ENCODE measurements around the gene CHAMP1. TPM values are rescaled to one million over a fixed set of nuclear protein-coding genes. Genes with fewer than 3 reads are reported as not detected.
A peak's percentile ranks its signal among the peaks of the same experiment; 100 is the strongest.
"Not testable (repeated sequence)": the region's sequence is repeated elsewhere in the genome, so short reads cannot be mapped to it uniquely, and the experiment has no call there.

Gene CHAMP1
- total RNA-seq, 1 donor from 2014 or later = 37.0 TPM

DNA sequence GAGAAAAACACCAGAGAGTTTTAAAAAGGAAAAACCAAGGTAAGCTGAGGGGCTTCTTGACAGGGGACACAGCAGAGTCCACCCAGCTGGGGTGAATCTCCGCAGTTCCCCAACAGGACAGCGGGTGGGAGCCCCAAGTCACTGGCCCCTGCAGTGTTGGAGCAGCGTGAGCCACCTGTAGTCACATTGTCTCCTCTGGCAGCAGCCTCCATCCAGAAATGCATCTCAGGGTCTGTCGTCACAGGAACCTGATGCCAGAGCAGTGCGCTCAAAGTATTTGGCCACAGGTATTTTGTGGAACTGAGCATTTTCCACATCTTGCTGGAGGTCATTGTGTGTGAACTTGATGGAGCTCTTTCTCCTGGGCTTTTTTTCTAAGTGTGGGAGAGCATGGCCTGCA, 24.7 kb downstream of the CHAMP1 start:
- Mint-ChIP-seq H3K9me3 (no peaks in the 10 kb centered on the region), H3K36me3 (no peaks in the 10 kb centered on the region), H3K27me3 (peaks cover 4% of the 10 kb centered on the region), H3K4me1 (ENCODE audit: unreplicated experiment) (no peaks in the 10 kb centered on the region), H3K4me3 (no peak overlapping the region), H3K27ac (no peak overlapping the region)
- TF ChIP-seq, protein P1, sequence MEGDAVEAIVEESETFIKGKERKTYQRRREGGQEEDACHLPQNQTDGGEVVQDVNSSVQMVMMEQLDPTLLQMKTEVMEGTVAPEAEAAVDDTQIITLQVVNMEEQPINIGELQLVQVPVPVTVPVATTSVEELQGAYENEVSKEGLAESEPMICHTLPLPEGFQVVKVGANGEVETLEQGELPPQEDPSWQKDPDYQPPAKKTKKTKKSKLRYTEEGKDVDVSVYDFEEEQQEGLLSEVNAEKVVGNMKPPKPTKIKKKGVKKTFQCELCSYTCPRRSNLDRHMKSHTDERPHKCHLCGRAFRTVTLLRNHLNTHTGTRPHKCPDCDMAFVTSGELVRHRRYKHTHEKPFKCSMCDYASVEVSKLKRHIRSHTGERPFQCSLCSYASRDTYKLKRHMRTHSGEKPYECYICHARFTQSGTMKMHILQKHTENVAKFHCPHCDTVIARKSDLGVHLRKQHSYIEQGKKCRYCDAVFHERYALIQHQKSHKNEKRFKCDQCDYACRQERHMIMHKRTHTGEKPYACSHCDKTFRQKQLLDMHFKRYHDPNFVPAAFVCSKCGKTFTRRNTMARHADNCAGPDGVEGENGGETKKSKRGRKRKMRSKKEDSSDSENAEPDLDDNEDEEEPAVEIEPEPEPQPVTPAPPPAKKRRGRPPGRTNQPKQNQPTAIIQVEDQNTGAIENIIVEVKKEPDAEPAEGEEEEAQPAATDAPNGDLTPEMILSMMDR (conservative IDR thresholded peaks at IDR 0.05) = no peak
- DNase-seq (ENCODE audit: extremely low spot score, unreplicated experiment) = no peak

GRCh38 chr13:114339857-114340534, 25.7 kb downstream of the CHAMP1 start:
- peaks cover 4% of the 10 kb centered on the region for H3K27me3 Mint-ChIP-seq
- H3K27ac Mint-ChIP-seq = no peak overlapping the region
- no peak overlapping the region for H3K4me3 Mint-ChIP-seq
- no peaks in the 10 kb centered on the region for H3K36me3 Mint-ChIP-seq
- no peak for DNase-seq (ENCODE audit: extremely low spot score, unreplicated experiment)
- H3K4me1 Mint-ChIP-seq (ENCODE audit: unreplicated experiment) = no peaks in the 10 kb centered on the region
- TF ChIP-seq, protein P1 (conservative IDR thresholded peaks at IDR 0.05) = peak; percentile 69
- H3K9me3 Mint-ChIP-seq = no peaks in the 10 kb centered on the region

GRCh38 chr13:114341003-114341777, 26.9 kb downstream of the CHAMP1 start:
- H3K27ac Mint-ChIP-seq = no peak overlapping the region
- peaks cover 4% of the 10 kb centered on the region for H3K27me3 Mint-ChIP-seq
- no peak overlapping the region for H3K4me3 Mint-ChIP-seq
- TF ChIP-seq, protein P1 (conservative IDR thresholded peaks at IDR 0.05) = no peak
- H3K36me3 Mint-ChIP-seq = no peaks in the 10 kb centered on the region
- H3K9me3 Mint-ChIP-seq = no peaks in the 10 kb centered on the region
- no peak for DNase-seq (ENCODE audit: extremely low spot score, unreplicated experiment)
- no peaks in the 10 kb centered on the region for H3K4me1 Mint-ChIP-seq (ENCODE audit: unreplicated experiment)

- not testable (repeated sequence) for H3K36me3 Mint-ChIP-seq; H3K4me3 Mint-ChIP-seq; H3K9me3 Mint-ChIP-seq; H3K27ac Mint-ChIP-seq; H3K4me1 Mint-ChIP-seq (ENCODE audit: unreplicated experiment); DNase-seq (ENCODE audit: extremely low spot score, unreplicated experiment)
- peaks cover 20% of the 10 kb centered on the region for H3K27me3 Mint-ChIP-seq
Observed at GRCh38 chr13:114347256-114347655, 33.0 kb downstream of the CHAMP1 start.

- not testable (repeated sequence) for H3K9me3 Mint-ChIP-seq; DNase-seq (ENCODE audit: extremely low spot score, unreplicated experiment); H3K27ac Mint-ChIP-seq; H3K4me1 Mint-ChIP-seq (ENCODE audit: unreplicated experiment); H3K36me3 Mint-ChIP-seq; H3K4me3 Mint-ChIP-seq
- peaks cover 17% of the 10 kb centered on the region for H3K27me3 Mint-ChIP-seq
- TF ChIP-seq, protein P1 (conservative IDR thresholded peaks at IDR 0.05) = peak; percentile 60
Observed at GRCh38 chr13:114352763-114353162, 38.5 kb downstream of the CHAMP1 start.

DNA sequence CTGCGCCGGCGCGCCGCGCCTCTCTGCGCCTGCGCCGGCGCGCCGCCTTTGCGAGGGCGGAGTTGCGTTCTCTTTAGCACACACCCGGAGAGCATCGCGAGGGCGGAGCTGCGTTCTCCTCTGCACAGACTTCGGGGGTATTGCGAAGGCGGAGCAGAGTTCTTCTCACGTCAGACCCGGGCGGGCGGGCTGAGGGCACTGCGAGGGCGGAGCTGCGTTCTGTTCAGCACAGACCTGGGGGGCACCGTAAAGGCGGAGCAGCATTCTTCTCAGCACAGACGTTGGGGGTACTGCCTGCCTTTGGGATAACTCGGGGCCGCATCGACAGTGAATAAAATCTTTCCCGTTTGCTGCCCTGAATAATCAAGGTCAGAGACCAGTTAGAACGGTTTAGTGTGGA, 39.1 kb downstream of the CHAMP1 start:
- not testable (repeated sequence) for H3K4me3 Mint-ChIP-seq; H3K36me3 Mint-ChIP-seq; H3K4me1 Mint-ChIP-seq (ENCODE audit: unreplicated experiment); H3K9me3 Mint-ChIP-seq; DNase-seq (ENCODE audit: extremely low spot score, unreplicated experiment); H3K27ac Mint-ChIP-seq
- H3K27me3 Mint-ChIP-seq = peaks cover 14% of the 10 kb centered on the region

Small RNA genes within 50 kb of the gene (microRNA-seq; reads per million reads assigned to microRNA genes)
- gene MIR4502 = not detected

Other genes with a start within 250 kb of the CHAMP1 start
- gene RASA3, start 181.9 kb upstream of the CHAMP1 start, total RNA-seq (ENCODE audit: low replicate concordance) = 1.9 and 9.3 TPM in 2 replicates
- gene CFAP97D2, start 135.2 kb upstream of the CHAMP1 start, total RNA-seq (ENCODE audit: low replicate concordance) = not detected in 2 replicates
- 66.4 and 81.7 TPM in 2 replicates for gene CDC16, start 79.6 kb upstream of the CHAMP1 start, total RNA-seq (ENCODE audit: low replicate concordance)
- 47.8 and 91.8 TPM in 2 replicates for gene UPF3A, start 32.9 kb upstream of the CHAMP1 start, total RNA-seq (ENCODE audit: low replicate concordance)

Measured in type B pancreatic cell (in vitro differentiated cells).